GM19023 (cell line): Measurements from ENCODE around the gene PAPPA2.

Source experiments
- ATAC-seq: cut with Tn5 transposase; IDR thresholded peaks from one replicate; pipeline ENCODE4 v1.9.1; 2021; ENCODE audit warnings: mild to moderate bottlenecking, moderate library complexity; ENCODE audit not compliant: unreplicated experiment

Gene PAPPA2

DNA sequence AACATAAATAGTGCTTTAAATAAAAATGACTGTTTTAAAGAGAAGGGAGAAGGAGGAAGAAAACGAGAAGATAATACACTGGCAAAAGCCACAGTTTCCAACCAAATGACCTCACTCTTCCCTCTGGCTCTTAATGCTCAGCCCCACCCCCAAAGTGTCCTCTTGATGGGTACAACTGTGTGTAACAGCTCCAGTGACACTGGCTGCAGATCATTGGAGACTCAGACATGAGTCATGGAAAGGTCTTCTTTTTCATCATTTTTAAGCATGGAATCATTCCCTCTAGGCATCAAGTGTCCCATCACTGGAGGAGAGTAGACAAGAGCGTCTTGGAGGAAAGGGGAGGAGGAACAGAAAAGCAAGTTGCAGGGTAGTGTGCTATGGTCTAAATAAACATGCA is 333.0 kb downstream of the PAPPA2 start:
- ATAC-seq: no peak

GRCh38 chr1:176796583-176796982 is 333.6 kb downstream of the PAPPA2 start:
- no peak for ATAC-seq

DNA sequence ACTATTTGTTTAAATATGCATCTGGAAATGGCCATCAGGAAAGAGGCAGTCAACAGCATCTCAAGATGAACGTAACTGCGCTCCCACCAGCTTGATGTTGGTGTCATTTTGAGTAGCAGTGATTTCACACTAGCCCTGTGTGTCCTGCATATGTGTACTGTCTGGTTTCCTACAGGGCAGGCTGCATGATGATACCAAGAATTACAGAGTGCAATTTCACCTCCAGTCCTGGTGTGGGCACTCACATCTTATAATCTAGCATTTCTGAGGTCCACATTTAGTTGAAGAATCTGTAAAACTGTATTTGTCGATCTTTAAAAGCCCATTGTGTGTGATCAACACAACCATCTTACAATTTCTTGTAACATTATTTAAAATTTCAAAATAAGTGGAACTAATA is 336.4 kb downstream of the PAPPA2 start:
- ATAC-seq: no peak

GRCh38 chr1:176800978-176801513 is 338.1 kb downstream of the PAPPA2 start:
- no peak for ATAC-seq

DNA sequence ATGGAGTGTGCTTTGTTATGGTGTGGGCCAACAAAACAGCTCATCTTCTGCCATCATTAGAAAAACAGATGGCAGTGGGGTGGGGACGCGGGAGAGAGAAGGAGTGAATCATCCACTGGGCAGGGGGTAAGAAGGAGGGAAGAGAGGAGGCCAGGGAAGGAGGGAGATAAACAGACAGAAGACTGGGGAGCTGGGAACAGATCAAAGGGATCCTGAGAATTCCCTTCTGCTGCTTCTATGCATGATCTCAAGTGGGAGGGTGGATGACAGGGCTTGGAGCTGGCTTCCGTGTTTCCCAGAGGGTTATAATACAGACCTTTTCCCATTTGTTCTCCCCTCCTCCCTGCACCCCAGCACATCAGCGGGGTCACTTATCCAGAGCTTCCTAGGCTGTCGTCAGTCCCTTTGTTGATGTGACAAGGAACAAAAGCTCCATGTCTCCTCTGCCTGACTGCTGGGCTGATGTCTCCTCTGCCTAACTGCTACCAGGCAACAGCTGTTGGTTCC is 338.6 kb downstream of the PAPPA2 start:
- no peak for ATAC-seq

DNA sequence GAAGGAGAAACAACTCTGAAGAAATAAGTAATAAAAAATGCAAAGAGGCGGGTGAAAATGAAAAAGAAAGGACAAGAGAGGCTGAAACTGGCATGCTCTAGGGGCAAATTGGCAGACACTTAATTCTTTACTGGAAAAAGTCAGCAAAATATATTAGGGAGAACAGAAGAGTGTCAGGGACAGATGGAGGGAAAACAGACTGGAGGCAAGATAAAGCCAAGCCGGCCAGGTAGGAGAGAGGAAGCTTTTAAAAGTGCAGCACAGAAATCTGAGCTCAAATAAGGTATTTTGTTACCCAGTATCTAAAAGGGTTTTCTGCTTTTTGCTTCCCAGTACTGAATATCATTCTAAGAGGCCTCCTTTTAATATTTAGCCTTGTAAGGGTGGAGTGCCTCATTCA is 339.3 kb downstream of the PAPPA2 start:
- ATAC-seq: no peak

DNA sequence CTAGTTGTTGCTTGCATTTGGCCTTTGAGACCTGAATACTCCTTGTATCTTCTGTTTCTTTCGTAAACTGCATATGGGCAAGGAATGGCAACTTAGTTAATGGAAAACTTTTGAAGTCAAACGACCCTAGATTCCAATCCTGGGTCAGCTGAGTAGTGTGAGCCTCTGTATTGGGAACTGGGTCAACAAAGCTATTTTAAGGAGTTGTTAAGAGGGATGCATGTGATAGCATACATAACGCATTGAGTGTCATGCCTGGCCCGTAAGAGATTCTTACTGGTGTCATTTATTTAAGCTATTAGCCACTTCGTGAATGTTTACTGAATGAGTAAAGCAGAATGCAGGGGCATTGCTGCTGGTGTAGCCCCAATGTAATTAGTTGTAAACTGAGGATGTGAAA is 340.1 kb downstream of the PAPPA2 start:
- ATAC-seq: no peak

GRCh38 chr1:176803596-176803995 is 340.6 kb downstream of the PAPPA2 start:
- no peak for ATAC-seq

- no peak for ATAC-seq
Observed at GRCh38 chr1:176809292-176809691, 346.3 kb downstream of the PAPPA2 start.

DNA sequence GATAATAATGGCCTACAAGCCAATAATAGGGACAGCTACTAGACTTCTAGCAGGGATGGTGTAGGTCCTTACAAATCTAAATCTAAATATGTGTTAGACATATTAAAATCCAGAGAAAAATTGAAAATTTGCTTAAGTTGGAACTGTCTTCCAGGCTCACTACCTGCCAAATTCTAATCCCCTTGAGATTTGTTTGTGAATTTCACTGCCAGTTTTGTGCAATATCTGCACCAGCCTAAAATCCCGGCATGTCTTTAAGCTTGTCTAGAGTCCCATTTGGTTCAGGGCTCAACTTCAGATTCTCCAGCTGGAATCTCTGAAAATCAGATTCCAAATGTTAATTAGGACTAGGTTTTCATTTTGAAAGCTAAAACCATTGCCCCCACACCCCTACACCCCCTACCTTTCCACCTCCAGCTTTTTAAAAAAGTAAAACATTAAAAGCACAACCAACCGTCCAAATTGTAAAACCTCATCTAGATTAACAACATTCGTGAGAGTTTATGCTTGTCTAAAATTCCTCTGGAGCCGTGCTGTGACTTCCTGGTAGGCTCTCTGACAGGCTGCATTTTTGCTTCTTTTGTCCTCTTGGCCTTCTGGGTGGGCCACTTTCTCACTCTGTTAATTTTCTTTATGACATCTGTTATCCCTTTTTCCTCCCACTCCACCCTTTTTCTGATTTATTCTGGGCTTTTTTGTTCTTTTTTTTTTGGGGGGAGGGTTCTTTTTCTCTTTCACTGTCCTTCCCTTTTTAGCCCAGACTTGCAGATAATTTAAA is 348.7 kb downstream of the PAPPA2 start:
- no peak for ATAC-seq

GRCh38 chr1:176815621-176816020 is 352.6 kb downstream of the PAPPA2 start:
- ATAC-seq: no peak

GRCh38 chr1:176816232-176816631 is 353.3 kb downstream of the PAPPA2 start:
- ATAC-seq: no peak

GRCh38 chr1:176820391-176821031 is 357.5 kb downstream of the PAPPA2 start:
- ATAC-seq: no peak

GRCh38 chr1:176826265-176826664 is 363.3 kb downstream of the PAPPA2 start:
- no peak for ATAC-seq

GRCh38 chr1:176829261-176829660 is 366.3 kb downstream of the PAPPA2 start:
- no peak for ATAC-seq

- ATAC-seq: no peak
Observed at GRCh38 chr1:176831150-176831549, 368.2 kb downstream of the PAPPA2 start.

DNA sequence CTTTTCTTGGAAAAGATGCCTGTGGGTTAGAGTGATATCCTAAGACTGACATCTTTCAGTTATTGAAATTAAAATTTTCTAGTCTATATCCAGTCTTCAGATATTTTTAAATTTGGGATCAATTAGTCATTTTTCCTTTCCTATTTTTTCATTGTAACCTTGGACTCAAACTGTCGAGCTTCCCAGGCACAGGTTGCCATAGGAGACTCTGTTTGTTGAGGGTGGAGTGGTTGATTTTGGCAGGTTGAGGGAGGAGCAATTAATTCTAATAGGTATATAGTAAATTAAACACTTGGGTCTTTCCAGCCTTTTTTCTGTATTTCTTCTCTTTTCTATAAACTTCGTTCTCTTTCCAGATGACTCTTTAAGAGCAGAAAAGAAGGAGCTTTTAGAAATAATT is 374.7 kb downstream of the PAPPA2 start:
- no peak for ATAC-seq

DNA sequence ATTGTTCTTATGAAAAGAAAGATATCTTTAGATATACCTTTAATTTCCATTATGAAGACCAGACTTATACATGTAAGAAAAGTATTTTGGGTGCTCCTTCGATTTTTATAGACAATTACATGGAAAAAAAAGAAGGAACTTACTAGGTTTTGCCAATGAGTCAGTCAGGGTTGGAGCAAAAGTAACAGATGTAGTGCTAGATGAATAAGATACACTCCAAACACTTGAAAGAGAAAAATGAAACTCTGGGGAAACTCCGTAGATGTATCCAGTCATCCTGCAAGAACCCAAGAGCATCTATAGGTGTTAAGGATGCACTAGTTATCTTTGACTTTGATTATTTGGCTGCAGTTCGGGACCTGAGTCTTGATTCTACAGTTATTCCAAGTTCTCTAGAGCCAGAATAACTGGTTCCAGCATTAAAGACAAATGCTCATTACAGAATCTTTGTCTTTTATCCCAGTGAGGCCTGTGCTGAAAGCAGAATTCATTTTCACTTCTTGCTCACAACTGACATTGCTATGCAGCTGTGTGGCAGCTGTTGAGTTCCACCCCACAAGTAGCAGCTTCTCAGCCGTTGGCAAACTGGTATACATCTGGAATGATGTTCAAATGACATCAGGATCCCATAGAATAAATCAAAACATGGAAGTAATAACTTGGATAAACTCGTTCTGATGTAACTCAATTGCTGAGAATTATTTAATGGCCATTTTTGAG is 375.5 kb downstream of the PAPPA2 start:
- no peak for ATAC-seq

DNA sequence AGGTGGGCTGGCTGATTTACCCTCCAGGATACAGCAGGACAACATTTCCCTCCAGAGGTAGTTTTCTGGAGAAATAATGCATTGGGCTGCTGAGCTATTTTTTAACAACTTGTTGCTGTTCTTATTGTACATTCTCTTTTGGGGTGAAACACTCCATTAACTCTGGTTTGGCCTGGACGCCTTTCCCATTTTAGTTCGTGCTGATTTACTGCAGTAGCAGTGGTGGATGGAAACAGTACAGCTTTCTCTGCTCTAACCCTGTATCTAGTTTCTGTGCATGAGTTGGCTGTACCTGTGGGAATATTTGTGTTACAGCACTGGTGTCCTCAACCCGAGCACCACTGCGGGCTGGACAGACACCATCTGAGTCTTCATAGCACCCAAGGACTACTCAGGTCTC is 376.2 kb downstream of the PAPPA2 start:
- no peak for ATAC-seq

- ATAC-seq: no peak
Observed at GRCh38 chr1:176841238-176841637, 378.3 kb downstream of the PAPPA2 start.
